ENCODE results near the gene PLXNA4.

GRCh38 chr7:132407764-132408163 is 168.5 kb downstream of the PLXNA4 start:
- TF ChIP-seq POLR2A (IDR thresholded peaks at IDR 0.05; ENCODE audit: extremely low read depth, insufficient read length) = no peak
- TF ChIP-seq, protein P1, sequence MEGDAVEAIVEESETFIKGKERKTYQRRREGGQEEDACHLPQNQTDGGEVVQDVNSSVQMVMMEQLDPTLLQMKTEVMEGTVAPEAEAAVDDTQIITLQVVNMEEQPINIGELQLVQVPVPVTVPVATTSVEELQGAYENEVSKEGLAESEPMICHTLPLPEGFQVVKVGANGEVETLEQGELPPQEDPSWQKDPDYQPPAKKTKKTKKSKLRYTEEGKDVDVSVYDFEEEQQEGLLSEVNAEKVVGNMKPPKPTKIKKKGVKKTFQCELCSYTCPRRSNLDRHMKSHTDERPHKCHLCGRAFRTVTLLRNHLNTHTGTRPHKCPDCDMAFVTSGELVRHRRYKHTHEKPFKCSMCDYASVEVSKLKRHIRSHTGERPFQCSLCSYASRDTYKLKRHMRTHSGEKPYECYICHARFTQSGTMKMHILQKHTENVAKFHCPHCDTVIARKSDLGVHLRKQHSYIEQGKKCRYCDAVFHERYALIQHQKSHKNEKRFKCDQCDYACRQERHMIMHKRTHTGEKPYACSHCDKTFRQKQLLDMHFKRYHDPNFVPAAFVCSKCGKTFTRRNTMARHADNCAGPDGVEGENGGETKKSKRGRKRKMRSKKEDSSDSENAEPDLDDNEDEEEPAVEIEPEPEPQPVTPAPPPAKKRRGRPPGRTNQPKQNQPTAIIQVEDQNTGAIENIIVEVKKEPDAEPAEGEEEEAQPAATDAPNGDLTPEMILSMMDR (IDR thresholded peaks at IDR 0.05; ENCODE audit: low read depth, low read length) = no peak
